GM12864 (cell line): Measurements from ENCODE around the gene IQGAP1.
"Not testable (repeated sequence)": the region's sequence is repeated elsewhere in the genome, so short reads cannot be mapped to it uniquely, and the experiment has no call there.

Experiments
- DNase-seq: peaks from one replicate; pipeline ENCODE4 v3.0.0-alpha.2; 2011; ENCODE audit warnings: low read depth
- H3K4me3 ChIP-seq: 2 replicates; pipeline ENCODE4 v1.5.1; 2011; ENCODE audit warnings: mild to moderate bottlenecking, low read depth, low read length, control low read depth
- TF ChIP-seq, protein P1 (sequence below): IDR thresholded peaks from 2 replicates; pipeline ENCODE4 v1.5.1; 2011; ENCODE audit warnings: low read depth, mild to moderate bottlenecking, moderate library complexity, low read length, control low read depth, inconsistent platforms; ENCODE audit errors: missing control alignments

IQGAP1 gene

DNA sequence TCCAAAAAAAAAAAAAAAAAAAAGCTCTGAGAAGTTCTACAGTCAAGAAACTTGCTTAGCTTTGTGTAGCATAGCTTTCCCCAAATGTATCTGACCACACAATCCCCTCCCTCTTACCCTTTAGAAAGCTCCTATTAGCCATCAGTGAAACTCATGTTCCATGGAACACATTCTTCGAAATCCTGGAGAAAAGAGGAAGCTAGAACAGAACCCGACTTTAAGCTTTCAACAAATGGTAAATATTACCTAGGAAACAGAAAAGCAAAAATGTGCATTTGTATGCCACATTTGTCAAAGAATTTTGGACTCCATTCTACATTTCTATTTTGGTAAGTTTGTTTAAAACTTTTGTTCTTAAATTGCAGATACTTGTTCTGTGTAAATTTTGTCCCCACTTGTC is 124.2 kb downstream of the IQGAP1 start:
- no peak overlapping the region for H3K4me3 ChIP-seq
- TF ChIP-seq, protein P1, sequence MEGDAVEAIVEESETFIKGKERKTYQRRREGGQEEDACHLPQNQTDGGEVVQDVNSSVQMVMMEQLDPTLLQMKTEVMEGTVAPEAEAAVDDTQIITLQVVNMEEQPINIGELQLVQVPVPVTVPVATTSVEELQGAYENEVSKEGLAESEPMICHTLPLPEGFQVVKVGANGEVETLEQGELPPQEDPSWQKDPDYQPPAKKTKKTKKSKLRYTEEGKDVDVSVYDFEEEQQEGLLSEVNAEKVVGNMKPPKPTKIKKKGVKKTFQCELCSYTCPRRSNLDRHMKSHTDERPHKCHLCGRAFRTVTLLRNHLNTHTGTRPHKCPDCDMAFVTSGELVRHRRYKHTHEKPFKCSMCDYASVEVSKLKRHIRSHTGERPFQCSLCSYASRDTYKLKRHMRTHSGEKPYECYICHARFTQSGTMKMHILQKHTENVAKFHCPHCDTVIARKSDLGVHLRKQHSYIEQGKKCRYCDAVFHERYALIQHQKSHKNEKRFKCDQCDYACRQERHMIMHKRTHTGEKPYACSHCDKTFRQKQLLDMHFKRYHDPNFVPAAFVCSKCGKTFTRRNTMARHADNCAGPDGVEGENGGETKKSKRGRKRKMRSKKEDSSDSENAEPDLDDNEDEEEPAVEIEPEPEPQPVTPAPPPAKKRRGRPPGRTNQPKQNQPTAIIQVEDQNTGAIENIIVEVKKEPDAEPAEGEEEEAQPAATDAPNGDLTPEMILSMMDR = no peak
- no peak for DNase-seq

DNA sequence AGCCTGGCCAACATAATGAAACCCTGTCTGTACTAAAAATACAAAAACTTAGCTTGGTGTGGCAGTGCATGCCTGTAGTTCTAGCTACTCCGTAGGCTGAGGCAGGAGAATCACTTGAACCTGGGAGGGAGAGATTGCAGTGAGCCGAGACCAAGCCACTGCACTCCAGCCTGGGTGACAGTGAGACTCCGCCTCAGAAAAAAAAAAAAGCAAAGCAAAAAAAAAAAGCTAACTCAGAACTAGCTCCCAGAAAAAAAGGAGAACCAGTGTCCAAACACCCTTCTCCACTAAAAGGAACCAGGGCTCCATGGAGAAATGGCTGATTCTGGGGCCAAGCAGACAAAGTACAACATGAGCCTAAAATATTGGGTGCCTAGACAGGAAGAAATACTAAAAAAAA is 124.9 kb downstream of the IQGAP1 start:
- no peak overlapping the region for H3K4me3 ChIP-seq
- no peak for DNase-seq
- TF ChIP-seq, protein P1 = no peak

DNA sequence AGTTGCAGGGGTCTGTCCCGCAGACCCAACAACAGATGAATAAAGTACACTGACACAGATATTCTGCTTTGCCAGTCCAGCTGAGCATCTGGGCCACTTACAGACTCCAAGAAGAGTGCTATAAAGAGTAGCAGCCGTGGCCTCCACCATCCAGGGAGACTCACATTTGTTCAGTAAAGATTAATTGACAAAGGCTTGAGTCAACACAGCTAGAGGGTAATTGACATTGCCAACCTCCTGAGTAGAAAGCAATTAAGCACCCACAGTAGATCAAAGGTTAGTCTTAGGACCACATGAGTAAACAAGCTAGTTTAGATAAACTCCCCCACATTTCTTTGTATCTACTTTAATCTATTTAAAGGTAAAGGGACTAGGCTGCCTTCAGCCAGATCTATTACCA is 125.4 kb downstream of the IQGAP1 start:
- H3K4me3 ChIP-seq = no peak overlapping the region
- no peak for DNase-seq
- TF ChIP-seq, protein P1 = no peak

DNA sequence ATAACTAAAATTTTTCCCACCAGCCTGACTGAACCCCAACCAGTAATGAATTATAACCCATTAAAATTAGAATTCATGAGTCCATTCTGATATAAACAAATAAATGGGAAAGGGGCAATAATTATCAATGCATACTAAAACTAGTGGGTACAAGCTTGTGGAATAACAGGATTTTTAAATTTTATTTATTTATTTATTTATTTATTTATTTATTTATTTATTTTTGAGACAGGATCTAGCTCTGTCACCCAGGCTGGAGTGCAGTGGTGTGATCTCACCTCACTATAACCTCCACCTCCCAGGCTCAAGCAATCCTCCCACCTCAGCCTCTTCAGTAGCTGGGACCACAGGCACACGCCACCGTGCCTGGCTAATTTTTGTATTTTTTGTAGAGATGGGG is 125.9 kb downstream of the IQGAP1 start:
- DNase-seq, H3K4me3 ChIP-seq: not testable (repeated sequence)

DNA sequence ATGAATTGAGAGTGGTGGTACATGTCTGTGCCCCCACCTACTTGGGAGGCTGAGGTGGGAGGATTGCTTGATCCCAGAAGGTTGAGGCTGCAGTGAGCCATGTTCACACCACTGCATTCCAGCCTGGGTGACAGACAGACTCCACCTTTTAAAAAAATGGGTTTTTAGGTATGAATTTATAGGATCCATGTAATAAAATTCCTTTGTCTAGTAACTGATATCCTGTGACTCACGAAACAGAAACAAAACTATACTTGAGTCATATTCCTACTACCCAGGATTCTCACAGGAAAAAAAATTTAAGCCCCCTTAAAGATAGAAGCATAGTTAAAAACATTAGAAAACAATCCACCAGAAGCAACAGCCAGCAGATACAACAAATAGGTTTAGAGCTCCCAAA is 131.6 kb downstream of the IQGAP1 start:
- no peak for DNase-seq
- H3K4me3 ChIP-seq = no peak overlapping the region
- TF ChIP-seq, protein P1 = no peak

DNA sequence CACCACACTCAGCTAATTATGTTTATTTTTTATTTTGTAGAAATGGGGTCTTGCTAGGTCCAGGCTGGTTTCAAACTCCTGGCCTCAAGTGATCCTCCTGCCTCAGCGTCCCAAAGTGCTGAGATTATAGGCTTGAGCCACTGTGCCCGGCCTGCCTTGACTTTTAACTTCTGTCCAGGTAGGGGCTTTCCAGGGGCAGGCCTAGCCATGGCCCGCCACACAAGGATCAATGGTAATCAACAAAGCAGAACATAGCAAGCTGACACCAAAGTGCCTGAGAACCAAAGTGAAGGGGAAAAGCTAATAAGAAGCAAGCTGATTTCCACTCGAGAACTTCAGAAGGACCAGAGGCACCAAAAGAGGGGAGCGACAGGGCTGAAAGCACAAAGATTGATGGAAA is 132.3 kb downstream of the IQGAP1 start:
- H3K4me3 ChIP-seq = no peak overlapping the region
- TF ChIP-seq, protein P1 = no peak
- DNase-seq = no peak

DNA sequence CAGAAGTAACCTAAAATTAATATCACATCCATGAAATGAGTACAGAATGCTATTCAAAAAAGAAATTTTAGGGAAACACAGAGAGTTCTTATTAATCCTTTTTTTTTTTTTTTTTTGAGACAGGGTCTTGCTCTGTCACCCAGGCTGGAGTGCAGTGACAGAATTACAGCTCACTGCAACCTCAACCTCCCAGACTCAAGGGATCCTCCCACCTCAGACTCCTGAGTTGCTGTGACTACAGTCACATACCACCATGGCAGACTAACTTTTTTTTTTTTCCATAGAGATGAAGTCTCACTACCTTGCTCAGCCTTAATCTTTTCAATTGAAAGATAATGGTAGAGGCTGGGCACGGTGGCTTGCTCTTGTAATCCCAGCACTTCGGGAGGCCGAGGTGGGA is 135.3 kb downstream of the IQGAP1 start:
- no peak for DNase-seq
- TF ChIP-seq, protein P1 = no peak
- H3K4me3 ChIP-seq = no peak overlapping the region

DNA sequence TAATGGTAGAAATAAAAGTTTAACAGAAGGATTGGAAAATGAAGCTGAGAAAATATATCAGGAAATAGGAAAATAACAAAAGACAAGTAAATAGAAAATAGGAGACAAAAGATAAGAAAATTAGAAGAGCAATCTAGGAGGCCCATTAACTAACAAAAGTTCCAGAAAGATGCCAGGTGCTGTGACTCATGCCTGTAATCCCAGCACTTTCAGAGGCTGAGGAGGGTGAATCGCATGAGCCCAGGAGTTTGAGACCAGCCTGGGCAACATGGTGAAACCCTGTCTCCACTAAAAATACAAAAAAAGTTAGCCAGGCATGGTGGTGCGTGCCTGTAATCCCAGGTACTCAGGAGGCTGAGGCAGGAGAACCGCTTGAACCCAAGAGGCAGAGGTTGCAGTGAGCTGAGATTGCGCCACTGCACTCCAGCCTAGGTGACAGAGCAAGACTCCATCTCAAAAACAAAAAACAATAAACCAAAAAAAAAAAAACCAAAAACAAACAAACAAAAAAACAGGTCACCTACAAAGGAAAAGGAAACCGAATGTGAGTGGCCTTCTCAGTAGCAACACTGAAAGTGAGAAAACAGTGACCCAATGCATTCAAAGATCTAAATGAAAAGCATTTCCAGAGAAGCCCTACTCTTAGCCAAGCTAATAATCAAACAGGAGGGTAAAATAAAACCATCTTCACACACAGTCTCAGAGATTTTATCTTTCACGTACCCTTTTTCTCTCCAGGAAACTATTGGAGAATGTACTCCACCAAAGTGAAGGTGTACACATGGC is 136.2 kb downstream of the IQGAP1 start:
- peak; percentile 42 for DNase-seq
- not testable (repeated sequence) for H3K4me3 ChIP-seq
